Measurements from ENCODE around the gene CTNND2.

DNA sequence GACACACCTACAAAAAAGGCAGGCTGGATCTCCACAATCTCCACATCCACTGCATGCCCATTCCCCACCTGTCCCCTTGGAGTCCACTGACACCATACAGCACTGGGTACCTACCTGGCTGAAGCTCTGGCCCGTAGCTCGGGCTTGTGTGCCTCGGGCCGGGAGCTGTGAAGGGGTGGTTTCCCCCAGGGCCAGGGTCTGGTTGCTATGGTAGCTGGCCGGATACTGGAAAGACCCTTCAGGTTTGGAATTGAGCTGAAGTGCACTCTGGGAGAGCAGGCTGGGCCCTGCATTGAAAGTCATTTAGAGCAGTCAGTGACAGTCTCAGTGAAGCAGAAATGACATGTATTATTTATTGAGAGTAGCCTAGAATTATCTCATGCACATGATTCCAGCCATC, 507.3 kb downstream of the CTNND2 start:
- TF ChIP-seq EZH2 (IDR thresholded peaks at IDR 0.05; ENCODE audit: borderline replicate concordance, low read depth, low read length, severe bottlenecking), result no peak
- TF ChIP-seq, protein P1, sequence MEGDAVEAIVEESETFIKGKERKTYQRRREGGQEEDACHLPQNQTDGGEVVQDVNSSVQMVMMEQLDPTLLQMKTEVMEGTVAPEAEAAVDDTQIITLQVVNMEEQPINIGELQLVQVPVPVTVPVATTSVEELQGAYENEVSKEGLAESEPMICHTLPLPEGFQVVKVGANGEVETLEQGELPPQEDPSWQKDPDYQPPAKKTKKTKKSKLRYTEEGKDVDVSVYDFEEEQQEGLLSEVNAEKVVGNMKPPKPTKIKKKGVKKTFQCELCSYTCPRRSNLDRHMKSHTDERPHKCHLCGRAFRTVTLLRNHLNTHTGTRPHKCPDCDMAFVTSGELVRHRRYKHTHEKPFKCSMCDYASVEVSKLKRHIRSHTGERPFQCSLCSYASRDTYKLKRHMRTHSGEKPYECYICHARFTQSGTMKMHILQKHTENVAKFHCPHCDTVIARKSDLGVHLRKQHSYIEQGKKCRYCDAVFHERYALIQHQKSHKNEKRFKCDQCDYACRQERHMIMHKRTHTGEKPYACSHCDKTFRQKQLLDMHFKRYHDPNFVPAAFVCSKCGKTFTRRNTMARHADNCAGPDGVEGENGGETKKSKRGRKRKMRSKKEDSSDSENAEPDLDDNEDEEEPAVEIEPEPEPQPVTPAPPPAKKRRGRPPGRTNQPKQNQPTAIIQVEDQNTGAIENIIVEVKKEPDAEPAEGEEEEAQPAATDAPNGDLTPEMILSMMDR (IDR thresholded peaks at IDR 0.05; ENCODE audit: borderline replicate concordance, extremely low read depth, low read length, poor library complexity, severe bottlenecking), result no peak

Measured in DND-41 (cell line).